Chondrocyte (in vitro differentiated cells): ENCODE results near the gene ARL6IP6. TPM values are rescaled to one million over a fixed set of nuclear protein-coding genes. Genes with fewer than 3 reads are reported as not detected.
A peak's percentile ranks its signal among the peaks of the same experiment; 100 is the strongest.

ENCODE experiments used
- DNase-seq: peaks from one replicate; pipeline ENCODE4 v3.0.0; 2021; ENCODE audit warnings: mixed read lengths, low spot score
- H3K27ac Mint-ChIP-seq: one replicate; pipeline ENCODE4 v1.8.0; 2021; ENCODE audit warnings: mild to moderate bottlenecking, moderate library complexity, mixed read lengths; ENCODE audit not compliant: unreplicated experiment
- H3K27me3 Mint-ChIP-seq: 2 replicates; pipeline ENCODE4 v1.8.0; 2021; ENCODE audit warnings: low read depth, mixed read lengths
- H3K36me3 Mint-ChIP-seq: 2 replicates; pipeline ENCODE4 v1.8.0; 2021; ENCODE audit warnings: low read depth, mixed read lengths
- H3K4me1 Mint-ChIP-seq: 2 replicates; pipeline ENCODE4 v1.8.0; 2021; ENCODE audit warnings: low read depth, mild to moderate bottlenecking, mixed read lengths
- H3K4me3 Mint-ChIP-seq: one replicate; pipeline ENCODE4 v1.8.0; 2021; ENCODE audit warnings: mild to moderate bottlenecking, moderate library complexity, mixed read lengths; ENCODE audit not compliant: unreplicated experiment
- H3K9me3 Mint-ChIP-seq: 2 replicates; pipeline ENCODE4 v1.8.0; 2021; ENCODE audit warnings: low read depth, mixed read lengths
- total RNA-seq: library from RNA; stranded (reverse); gene quantifications from 3 replicates; pipeline ENCODE4 v1.2.1, GENCODE V29; 2021
- TF ChIP-seq, protein P1 (sequence below): fragments of 200-600 bp; sonication (generic); IDR thresholded peaks from 2 replicates; pipeline ENCODE4 v1.5.0; 2021; ENCODE audit warnings: antibody characterized with exemption, mild to moderate bottlenecking, moderate library complexity

The ARL6IP6 gene
- total RNA-seq, 1 donor from 2014 or later = 17.6 TPM

DNA sequence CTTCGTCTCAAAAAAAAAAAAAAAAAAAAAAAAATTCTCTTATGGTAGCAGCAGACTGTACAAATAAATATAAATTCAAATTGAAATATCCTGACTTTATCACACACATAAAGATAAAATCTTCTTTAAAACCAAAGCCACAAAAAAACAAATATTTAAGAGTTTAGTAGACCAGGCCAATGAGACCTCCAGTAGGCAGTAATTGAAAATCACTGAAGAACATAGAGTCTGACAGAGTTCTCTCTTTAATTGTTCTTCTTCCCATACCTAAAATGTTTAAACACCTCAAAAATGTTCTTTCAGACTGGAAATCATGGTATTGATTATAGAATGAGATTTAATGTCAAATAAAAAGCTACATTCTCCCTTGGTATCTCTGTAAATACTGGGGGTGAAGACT lies 21.9 kb upstream of the ARL6IP6 start:
- Mint-ChIP-seq H3K4me3 (no peak overlapping the region), H3K27me3 (no peaks in the 10 kb centered on the region), H3K27ac (peak overlapping the region; percentile 62), H3K36me3 (no peaks in the 10 kb centered on the region), H3K4me1 (peaks cover 33% of the 10 kb centered on the region), H3K9me3 (no peaks in the 10 kb centered on the region)
- DNase-seq = no peak
- TF ChIP-seq, protein P1, sequence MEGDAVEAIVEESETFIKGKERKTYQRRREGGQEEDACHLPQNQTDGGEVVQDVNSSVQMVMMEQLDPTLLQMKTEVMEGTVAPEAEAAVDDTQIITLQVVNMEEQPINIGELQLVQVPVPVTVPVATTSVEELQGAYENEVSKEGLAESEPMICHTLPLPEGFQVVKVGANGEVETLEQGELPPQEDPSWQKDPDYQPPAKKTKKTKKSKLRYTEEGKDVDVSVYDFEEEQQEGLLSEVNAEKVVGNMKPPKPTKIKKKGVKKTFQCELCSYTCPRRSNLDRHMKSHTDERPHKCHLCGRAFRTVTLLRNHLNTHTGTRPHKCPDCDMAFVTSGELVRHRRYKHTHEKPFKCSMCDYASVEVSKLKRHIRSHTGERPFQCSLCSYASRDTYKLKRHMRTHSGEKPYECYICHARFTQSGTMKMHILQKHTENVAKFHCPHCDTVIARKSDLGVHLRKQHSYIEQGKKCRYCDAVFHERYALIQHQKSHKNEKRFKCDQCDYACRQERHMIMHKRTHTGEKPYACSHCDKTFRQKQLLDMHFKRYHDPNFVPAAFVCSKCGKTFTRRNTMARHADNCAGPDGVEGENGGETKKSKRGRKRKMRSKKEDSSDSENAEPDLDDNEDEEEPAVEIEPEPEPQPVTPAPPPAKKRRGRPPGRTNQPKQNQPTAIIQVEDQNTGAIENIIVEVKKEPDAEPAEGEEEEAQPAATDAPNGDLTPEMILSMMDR = no peak

DNA sequence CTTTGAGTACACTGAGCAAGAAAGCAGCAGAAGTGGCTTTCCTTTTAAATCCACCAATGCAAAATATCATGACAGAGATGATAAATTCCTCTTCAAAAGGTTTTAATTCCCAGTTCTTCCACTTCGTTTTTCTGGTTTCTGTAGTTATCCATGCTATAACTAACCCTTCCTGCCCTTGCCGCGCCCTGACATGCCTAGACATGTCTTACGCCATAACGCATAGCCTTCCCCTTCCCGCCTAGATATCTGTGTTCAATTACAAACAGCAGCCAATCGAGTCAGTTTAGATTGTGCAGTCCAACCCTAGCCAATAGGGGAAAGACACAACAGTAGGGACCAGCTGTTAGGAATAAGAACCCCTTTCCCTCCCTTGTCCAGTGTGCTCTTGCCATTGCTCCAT lies 17.2 kb upstream of the ARL6IP6 start:
- H3K4me1 Mint-ChIP-seq = peaks cover 22% of the 10 kb centered on the region
- H3K36me3 Mint-ChIP-seq = peaks cover 3% of the 10 kb centered on the region
- no peak for DNase-seq
- H3K27ac Mint-ChIP-seq = peak overlapping the region; percentile 59
- no peaks in the 10 kb centered on the region for H3K27me3 Mint-ChIP-seq
- H3K4me3 Mint-ChIP-seq = no peak overlapping the region
- TF ChIP-seq, protein P1 = no peak
- H3K9me3 Mint-ChIP-seq = no peaks in the 10 kb centered on the region

DNA sequence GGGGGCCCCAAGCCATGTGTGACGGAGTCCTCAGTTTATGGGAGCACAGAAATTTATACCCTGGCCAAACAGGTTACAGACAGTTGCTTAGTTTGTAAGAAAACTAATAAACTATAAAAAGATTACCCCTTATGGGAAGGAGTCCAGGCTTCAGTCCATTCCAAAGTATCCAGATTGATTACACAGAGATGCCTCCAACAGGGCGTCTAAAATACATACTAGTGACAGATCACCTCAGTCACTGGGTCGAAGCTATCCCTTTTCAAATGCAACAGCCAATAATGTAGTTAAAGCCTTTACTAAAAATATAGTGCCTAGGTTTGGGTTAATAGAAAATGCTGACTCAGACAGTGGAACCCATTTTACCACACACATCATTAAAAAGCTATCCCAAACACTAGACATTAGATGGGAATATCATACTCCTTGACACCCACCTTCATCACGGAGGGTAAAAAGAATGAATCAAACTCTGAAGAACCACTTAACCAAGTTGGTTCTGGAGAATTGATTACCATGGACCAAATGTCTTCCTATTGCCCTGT lies 11.9 kb upstream of the ARL6IP6 start:
- no peak for DNase-seq
- Mint-ChIP-seq H3K36me3 (peaks cover 8% of the 10 kb centered on the region), H3K27me3 (no peaks in the 10 kb centered on the region), H3K4me3 (no peak overlapping the region), H3K9me3 (no peaks in the 10 kb centered on the region), H3K27ac (no peak overlapping the region), H3K4me1 (peaks cover 9% of the 10 kb centered on the region)
- TF ChIP-seq, protein P1 = no peak

DNA sequence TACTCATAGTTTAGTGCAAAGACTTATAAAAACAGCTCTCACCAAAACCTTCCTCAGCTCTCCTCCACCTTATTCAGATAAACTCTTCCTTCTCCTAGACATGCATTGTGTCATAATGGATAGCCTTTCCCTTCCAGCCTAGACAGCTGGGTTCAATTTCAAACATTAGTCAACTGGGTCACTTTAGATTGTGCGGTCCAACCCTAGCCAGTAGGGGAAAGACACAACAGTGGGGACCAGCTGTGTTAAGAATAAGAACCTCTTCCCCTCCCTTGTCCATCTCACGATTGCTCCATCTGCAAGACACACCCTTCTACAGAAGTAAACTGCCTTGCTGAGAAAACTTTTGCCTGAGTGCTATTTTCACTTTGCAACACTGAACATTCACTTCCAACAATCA lies 9.7 kb upstream of the ARL6IP6 start:
- no peak overlapping the region for H3K27ac Mint-ChIP-seq
- TF ChIP-seq, protein P1 = no peak
- no peaks in the 10 kb centered on the region for H3K9me3 Mint-ChIP-seq
- H3K4me3 Mint-ChIP-seq = no peak overlapping the region
- peaks cover 7% of the 10 kb centered on the region for H3K36me3 Mint-ChIP-seq
- no peaks in the 10 kb centered on the region for H3K27me3 Mint-ChIP-seq
- DNase-seq = no peak
- peaks cover 9% of the 10 kb centered on the region for H3K4me1 Mint-ChIP-seq

DNA sequence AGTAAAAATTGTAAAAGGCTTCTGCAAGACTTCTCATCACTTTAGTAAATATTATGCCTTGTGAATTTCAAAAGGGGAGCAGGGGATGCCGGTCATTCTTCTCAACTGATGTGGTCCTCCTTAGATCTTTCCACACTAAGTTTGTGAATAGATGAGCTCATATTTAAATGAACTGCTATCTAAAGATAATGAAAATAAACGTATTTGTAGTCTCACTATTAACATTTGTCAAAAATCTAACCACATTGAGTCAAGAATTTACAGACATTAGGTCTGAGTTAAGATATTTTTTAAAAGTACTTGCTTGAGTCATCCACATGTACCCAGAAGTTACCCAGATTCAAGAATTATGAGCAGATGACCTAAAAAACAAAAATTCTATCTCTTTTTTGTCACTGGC lies 7.7 kb upstream of the ARL6IP6 start:
- H3K9me3 Mint-ChIP-seq = no peaks in the 10 kb centered on the region
- H3K27ac Mint-ChIP-seq = no peak overlapping the region
- no peaks in the 10 kb centered on the region for H3K27me3 Mint-ChIP-seq
- peaks cover 20% of the 10 kb centered on the region for H3K4me1 Mint-ChIP-seq
- DNase-seq = no peak
- TF ChIP-seq, protein P1 = no peak
- peaks cover 11% of the 10 kb centered on the region for H3K36me3 Mint-ChIP-seq
- H3K4me3 Mint-ChIP-seq = no peak overlapping the region
